GM19099 (cell line): Measurements from ENCODE around the gene DKK2.

Experiments used
- POLR2A ChIP-seq: IDR thresholded peaks from 3 replicates; pipeline ENCODE4 v1.6.1; 2011; ENCODE audit warnings: low read depth; ENCODE audit not compliant: insufficient read length; ENCODE audit errors: extremely low read depth

Gene DKK2

GRCh38 chr4:106982711-106983211 is 53.4 kb downstream of the DKK2 start:
- no peak for TF ChIP-seq POLR2A

- no peak for TF ChIP-seq POLR2A
These were observed 54.7 kb downstream of the DKK2 start for GRCh38 chr4:106981431-106981830.

DNA sequence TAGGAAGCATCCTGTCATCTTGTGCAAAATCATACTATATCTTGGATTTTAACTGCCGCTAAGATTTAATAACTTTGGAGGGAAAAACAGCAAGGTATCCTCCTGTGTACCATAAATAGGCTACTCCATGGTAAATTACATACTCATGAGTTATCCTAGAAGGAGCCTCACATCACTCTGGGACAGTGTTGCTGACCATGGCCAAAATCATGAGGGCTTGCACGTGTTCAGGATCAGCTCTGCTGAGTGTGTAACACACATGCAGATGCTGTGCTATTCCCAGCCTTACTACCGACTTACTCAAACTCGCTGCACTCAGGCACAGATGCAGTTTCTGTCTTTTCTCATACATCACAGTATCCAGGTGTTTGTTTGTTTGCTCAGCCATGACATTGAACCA is 56.6 kb downstream of the DKK2 start:
- TF ChIP-seq POLR2A = no peak

- no peak for TF ChIP-seq POLR2A
These were observed 57.9 kb downstream of the DKK2 start for GRCh38 chr4:106978046-106978774.

- no peak for TF ChIP-seq POLR2A
These were observed 64.5 kb downstream of the DKK2 start for GRCh38 chr4:106971636-106972035.

DNA sequence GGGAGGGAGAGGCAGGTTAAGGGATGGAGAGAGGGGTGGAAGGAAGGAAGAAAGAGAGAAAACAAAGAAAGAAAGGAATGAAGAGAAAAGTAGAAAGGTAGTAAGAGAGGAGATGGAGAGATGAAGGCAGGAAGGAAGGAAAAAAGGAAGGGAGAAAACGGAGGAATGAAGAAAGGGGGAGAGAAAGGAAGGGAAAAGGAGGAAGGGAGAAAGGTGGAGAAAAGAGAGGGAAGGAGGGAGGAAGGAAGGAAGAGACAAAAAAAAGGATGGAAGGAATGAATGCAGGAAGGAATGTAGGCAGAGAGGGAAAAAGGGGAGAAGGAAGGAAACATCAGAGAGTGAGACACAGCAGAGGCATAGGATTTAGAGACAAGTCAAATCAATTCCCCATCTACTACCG is 68.2 kb downstream of the DKK2 start:
- TF ChIP-seq POLR2A = no peak

DNA sequence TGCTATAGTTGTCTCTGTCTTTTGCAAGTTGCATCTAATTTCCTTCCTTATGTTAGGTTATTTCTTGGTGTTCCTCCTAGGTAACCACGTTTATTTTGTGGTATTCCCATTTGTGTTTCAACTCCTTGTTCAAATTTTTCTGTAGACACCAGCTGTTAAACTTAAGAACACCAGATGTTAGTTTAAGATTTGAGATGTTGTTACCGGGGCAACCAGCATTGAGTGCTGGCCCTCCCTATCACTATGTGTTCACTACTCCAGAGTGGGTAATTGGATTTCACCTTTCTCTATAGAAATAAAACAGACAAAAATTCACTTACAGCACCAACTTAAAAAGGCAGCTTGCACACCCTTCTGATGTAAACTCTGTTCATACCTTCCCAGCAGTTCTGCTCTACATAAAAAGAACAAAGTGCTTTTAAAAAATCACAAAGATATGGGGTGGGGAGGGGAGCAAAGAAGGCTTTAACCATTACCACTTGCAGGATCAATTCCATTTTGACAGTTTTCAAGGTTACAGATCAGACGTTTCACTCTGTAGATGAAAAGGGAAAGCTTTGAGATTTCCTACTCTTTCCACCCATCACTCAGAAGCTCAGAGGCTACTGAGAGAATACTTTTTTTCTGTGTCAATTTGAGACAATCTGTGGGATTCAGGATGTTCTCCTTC is 82.9 kb downstream of the DKK2 start:
- TF ChIP-seq POLR2A = no peak

- TF ChIP-seq POLR2A = no peak
These were observed 84.2 kb downstream of the DKK2 start for GRCh38 chr4:106951891-106952290.

DNA sequence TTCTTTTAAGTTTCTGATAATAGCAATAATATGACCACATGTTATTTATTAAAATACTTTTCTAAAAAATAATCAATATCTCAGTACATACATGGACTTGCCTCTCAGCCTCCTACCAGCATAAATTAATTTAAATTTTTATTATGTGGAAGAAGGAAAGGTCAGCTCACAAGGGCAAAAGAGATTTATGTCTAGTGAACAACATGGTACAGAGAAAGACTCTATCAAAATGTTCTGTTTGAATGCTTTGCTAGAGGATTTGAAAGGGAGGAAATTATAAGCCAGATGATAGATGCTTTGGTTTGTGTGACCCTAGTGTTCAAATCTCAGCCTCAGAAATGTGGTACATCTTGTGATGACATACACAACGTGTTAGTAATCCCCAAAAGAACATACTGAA is 94.3 kb downstream of the DKK2 start:
- TF ChIP-seq POLR2A = no peak

GRCh38 chr4:106930522-106930921 is 105.6 kb downstream of the DKK2 start:
- TF ChIP-seq POLR2A = no peak

DNA sequence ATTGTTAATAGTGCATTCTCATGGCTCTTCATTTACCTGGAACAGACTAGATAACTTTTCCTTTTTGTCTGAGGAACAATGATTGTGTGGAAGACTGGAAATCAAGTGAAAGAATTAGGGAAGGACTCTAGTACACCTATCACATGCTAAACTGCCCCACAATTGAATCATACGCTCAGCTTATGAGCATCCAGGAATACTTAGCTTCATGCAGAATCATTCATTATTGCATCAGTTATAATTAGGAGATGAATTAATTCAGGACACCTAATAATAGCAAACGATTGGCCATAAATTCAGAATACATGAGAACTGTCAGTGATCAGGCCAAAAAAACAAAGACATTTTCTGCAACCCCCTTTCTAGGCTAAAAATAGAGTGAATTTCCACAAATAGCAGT is 106.9 kb downstream of the DKK2 start:
- no peak for TF ChIP-seq POLR2A

DNA sequence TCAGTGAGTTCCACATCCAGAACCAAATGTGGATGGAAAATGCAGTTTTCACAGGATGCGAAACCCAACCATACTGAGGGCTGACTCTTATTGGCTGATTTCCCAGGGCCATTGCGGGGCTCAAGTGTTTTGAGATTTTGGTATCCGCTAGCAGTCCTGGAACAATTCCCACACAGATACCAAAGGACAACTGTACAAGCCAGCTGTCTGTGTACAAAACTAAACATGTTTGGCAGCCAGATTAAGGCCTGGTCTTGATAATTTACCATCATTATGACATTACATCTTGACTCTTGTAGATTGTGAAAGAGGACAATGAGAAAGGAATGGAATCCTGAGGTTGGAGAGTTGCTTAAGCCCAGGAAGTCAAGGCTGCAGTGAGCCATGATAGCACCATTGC is 121.9 kb downstream of the DKK2 start:
- no peak for TF ChIP-seq POLR2A

DNA sequence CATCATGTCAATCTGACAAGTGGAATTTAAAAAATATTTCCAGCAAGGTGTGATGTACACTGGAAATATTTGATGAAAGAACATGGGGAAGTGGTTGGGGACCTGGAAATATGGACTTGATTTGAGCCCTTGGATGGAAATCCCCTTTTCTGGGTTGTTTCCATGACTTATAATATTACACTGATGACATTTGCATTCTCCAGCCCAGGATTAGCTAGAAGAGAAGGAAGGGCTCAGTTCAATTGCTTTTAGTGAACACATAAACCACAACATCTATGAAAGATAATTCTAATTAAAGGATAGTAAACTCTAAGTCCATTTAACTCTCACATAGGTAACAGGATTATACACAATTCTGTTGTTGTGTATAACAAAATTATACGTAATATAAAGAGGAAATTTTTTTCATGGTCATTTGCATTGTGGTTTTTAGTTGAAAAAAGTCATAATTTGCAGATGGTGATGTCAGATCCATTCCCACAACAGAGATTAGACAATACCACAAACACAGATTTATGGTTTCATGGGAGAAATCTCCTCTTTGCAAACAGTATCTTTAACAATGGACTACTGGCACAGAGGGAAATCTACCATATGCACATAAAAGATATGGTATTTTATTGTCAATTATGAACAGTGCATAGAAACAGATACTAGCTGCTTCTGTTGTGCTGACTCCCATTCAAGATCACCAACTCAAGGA is 126.5 kb downstream of the DKK2 start:
- no peak for TF ChIP-seq POLR2A

GRCh38 chr4:106907216-106907615 is 128.9 kb downstream of the DKK2 start:
- no peak for TF ChIP-seq POLR2A

DNA sequence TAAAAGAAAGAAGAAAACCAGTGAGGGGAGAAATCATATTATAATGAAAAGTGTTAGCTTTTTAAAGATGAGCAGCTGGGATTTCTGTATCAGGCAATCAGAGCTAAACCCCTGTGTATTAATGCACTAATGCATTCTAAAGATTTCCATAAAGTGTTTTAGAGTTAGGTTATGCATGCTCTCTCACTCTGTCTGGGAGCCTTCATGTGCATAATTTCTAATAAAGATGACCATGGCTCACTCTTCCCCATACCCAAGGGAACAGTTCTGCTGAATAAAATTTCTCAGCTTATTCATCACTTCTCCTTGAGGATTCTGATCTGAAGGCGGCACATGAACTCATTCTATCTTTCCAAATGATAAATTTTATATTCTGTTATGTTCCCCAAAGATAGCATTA is 129.4 kb downstream of the DKK2 start:
- no peak for TF ChIP-seq POLR2A
